Measurements from ENCODE around the gene CCDC18.

The CCDC18 gene

DNA sequence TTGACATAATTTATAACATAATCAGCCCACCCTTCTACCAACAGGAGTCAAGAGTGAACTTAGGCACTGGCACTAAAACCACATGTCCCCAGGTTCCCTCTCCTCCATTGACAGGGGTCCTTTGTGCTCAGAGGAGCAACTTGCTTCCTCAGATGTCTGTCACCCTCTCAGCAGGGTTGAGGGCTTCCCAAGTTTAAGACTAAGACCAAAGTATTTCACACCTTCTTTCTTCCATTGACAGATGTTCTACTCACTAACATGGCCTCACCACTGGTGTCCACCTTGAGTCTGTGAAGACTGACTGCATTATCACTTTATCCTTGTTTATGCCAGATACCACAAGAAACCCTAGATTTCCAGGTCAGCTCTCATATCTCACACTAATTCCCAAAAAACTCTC lies 56.5 kb downstream of the CCDC18 start (continued):
- TF ChIP-seq HOXD13 (CRISPR knock-in tag; IDR thresholded peaks at IDR 0.05; ENCODE audit: borderline replicate concordance) (no peak), ZNF391 (tag by site-specific recombination; IDR thresholded peaks at IDR 0.05; ENCODE audit: borderline replicate concordance, low read depth) (no peak), KLF10 (tag by site-specific recombination; IDR thresholded peaks at IDR 0.05) (no peak), ZNF302 (tag by site-specific recombination; IDR thresholded peaks at IDR 0.05; ENCODE audit: low read depth) (no peak), ZNF670 (tag by site-specific recombination; IDR thresholded peaks at IDR 0.05; ENCODE audit: low read depth) (no peak), ZNF366 (tag by site-specific recombination; conservative IDR thresholded peaks at IDR 0.05) (no peak)
- TF ChIP-seq, protein P1, sequence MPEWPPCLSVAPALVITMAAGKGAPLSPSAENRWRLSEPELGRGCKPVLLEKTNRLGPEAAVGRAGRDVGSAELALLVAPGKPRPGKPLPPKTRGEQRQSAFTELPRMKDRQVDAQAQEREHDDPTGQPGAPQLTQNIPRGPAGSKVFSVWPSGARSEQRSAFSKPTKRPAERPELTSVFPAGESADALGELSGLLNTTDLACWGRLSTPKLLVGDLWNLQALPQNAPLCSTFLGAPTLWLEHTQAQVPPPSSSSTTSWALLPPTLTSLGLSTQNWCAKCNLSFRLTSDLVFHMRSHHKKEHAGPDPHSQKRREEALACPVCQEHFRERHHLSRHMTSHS (tag by site-specific recombination; IDR thresholded peaks at IDR 0.05) = no peak

DNA sequence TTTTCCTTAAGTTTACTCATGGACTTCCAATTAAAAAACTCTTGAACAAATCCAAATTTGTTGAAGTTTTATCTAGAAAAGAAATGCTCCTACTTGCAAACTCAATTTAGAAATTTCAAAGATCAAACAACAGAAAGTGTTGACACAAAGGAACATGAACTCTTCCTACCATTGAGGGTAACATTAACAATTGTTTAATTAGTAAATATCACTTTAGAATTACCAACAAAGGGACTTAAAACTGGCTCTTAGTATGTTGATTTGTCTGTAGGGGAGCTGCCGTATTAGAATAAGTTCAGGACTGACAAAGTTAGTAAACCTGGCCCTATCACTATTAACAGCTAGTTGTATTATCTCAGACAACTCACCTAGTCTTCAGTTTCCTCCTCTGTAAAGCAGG lies 57.9 kb downstream of the CCDC18 start:
- no peak for TF ChIP-seq ZNF292 (tag by site-specific recombination; IDR thresholded peaks at IDR 0.05; ENCODE audit: borderline replicate concordance, low read depth)
- no peak for TF ChIP-seq ZNF785 (tag by site-specific recombination; IDR thresholded peaks at IDR 0.05)
- TF ChIP-seq, protein P2, sequence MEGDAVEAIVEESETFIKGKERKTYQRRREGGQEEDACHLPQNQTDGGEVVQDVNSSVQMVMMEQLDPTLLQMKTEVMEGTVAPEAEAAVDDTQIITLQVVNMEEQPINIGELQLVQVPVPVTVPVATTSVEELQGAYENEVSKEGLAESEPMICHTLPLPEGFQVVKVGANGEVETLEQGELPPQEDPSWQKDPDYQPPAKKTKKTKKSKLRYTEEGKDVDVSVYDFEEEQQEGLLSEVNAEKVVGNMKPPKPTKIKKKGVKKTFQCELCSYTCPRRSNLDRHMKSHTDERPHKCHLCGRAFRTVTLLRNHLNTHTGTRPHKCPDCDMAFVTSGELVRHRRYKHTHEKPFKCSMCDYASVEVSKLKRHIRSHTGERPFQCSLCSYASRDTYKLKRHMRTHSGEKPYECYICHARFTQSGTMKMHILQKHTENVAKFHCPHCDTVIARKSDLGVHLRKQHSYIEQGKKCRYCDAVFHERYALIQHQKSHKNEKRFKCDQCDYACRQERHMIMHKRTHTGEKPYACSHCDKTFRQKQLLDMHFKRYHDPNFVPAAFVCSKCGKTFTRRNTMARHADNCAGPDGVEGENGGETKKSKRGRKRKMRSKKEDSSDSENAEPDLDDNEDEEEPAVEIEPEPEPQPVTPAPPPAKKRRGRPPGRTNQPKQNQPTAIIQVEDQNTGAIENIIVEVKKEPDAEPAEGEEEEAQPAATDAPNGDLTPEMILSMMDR (tag by site-specific recombination; IDR thresholded peaks at IDR 0.05) = no peak
- TF ChIP-seq, protein P3, sequence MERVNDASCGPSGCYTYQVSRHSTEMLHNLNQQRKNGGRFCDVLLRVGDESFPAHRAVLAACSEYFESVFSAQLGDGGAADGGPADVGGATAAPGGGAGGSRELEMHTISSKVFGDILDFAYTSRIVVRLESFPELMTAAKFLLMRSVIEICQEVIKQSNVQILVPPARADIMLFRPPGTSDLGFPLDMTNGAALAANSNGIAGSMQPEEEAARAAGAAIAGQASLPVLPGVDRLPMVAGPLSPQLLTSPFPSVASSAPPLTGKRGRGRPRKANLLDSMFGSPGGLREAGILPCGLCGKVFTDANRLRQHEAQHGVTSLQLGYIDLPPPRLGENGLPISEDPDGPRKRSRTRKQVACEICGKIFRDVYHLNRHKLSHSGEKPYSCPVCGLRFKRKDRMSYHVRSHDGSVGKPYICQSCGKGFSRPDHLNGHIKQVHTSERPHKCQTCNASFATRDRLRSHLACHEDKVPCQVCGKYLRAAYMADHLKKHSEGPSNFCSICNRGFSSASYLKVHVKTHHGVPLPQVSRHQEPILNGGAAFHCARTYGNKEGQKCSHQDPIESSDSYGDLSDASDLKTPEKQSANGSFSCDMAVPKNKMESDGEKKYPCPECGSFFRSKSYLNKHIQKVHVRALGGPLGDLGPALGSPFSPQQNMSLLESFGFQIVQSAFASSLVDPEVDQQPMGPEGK (tag by site-specific recombination; IDR thresholded peaks at IDR 0.05) = no peak
- ChIA-PET CTCF (interaction anchor here (1.1 kb wide), 1 partner anchor 16 kb away, joined by 4 read pairs; no protein-coding TSS in a partner anchor), POLR2A (no interaction called here)
- Histone ChIP-seq H3K27ac (ENCODE audit: extremely low read depth, low read depth, low read length) (no peak overlapping the region), H3K4me3 (ENCODE audit: low read depth, low read length) (no peak overlapping the region), H3K4me1 (ENCODE audit: control insufficient read depth, insufficient read depth, low read length) (no peaks in the 10 kb centered on the region), H3K9me3 (ENCODE audit: control insufficient read depth, insufficient read depth, low read depth, low read length) (no peaks in the 10 kb centered on the region), H3K36me3 (ENCODE audit: control insufficient read depth in 2 of 2, insufficient read depth in 1 of 2, low read length in 2 of 2) (peaks cover 31 to 74% of the 10 kb centered on the region in 2 experiments)

DNA sequence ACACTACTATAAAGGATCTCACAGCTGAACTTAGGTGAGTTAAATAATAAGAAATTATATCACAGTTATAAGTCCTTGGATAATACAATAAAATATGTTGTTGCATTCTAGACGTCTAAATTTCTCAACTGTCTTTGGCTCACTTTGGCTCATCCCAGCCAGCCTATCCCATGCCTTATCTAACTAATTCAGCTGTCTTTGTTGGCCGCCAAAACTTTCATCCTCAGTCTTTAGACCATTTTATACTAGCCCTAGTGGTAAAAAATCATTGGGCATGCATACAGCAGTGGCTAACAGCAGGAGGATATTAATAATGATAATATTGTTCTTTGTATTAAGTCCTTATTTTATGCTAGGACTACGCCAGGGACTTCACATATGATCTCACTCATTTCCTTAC lies 59.3 kb downstream of the CCDC18 start:
- Histone ChIP-seq H3K4me3 (ENCODE audit: low read depth, low read length) (no peak overlapping the region), H3K4me1 (ENCODE audit: control insufficient read depth, insufficient read depth, low read length) (no peaks in the 10 kb centered on the region), H3K36me3 (ENCODE audit: control insufficient read depth in 2 of 2, insufficient read depth in 1 of 2, low read length in 2 of 2) (peaks cover 26 to 77% of the 10 kb centered on the region in 2 experiments), H3K9me3 (ENCODE audit: control insufficient read depth, insufficient read depth, low read depth, low read length) (no peaks in the 10 kb centered on the region), H3K27ac (ENCODE audit: extremely low read depth, low read depth, low read length) (no peak overlapping the region)
- CTCF ChIA-PET = no interaction called here
- POLR2A ChIA-PET = no interaction called here
- TF ChIP-seq ZNF391 (tag by site-specific recombination; IDR thresholded peaks at IDR 0.05; ENCODE audit: borderline replicate concordance, low read depth) (no peak), HOXA7 (CRISPR knock-in tag; IDR thresholded peaks at IDR 0.05; ENCODE audit: borderline replicate concordance) (no peak), YY2 (tag by site-specific recombination; IDR thresholded peaks at IDR 0.05) (no peak), YY1 (tag by site-specific recombination; IDR thresholded peaks at IDR 0.05) (no peak), ZNF426 (tag by site-specific recombination; IDR thresholded peaks at IDR 0.05) (no peak), ZNF596 (tag by site-specific recombination; IDR thresholded peaks at IDR 0.05) (no peak)
- TF ChIP-seq, protein P3 (tag by site-specific recombination; IDR thresholded peaks at IDR 0.05) = no peak
- TF ChIP-seq, protein P4, sequence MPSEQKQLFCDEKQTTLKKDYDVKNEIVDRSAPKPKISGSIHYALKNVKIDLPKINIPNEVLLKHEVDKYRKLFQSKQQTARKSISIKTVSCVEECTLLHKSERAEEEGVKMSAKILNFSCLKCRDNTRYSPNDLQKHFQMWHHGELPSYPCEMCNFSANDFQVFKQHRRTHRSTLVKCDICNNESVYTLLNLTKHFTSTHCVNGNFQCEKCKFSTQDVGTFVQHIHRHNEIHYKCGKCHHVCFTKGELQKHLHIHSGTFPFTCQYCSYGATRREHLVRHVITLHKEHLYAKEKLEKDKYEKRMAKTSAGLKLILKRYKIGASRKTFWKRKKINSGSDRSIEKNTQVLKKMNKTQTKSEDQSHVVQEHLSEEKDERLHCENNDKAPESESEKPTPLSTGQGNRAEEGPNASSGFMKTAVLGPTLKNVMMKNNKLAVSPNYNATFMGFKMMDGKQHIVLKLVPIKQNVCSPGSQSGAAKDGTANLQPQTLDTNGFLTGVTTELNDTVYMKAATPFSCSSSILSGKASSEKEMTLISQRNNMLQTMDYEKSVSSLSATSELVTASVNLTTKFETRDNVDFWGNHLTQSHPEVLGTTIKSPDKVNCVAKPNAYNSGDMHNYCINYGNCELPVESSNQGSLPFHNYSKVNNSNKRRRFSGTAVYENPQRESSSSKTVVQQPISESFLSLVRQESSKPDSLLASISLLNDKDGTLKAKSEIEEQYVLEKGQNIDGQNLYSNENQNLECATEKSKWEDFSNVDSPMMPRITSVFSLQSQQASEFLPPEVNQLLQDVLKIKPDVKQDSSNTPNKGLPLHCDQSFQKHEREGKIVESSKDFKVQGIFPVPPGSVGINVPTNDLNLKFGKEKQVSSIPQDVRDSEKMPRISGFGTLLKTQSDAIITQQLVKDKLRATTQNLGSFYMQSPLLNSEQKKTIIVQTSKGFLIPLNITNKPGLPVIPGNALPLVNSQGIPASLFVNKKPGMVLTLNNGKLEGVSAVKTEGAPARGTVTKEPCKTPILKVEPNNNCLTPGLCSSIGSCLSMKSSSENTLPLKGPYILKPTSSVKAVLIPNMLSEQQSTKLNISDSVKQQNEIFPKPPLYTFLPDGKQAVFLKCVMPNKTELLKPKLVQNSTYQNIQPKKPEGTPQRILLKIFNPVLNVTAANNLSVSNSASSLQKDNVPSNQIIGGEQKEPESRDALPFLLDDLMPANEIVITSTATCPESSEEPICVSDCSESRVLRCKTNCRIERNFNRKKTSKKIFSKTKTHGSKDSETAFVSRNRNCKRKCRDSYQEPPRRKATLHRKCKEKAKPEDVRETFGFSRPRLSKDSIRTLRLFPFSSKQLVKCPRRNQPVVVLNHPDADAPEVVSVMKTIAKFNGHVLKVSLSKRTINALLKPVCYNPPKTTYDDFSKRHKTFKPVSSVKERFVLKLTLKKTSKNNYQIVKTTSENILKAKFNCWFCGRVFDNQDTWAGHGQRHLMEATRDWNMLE (tag by site-specific recombination; conservative IDR thresholded peaks at IDR 0.05; ENCODE audit: low read depth) = no peak
